Liver (tissue), 9 donors: ENCODE results near the gene ST6GALNAC2. TPM values are rescaled to one million over a fixed set of nuclear protein-coding genes. Genes with fewer than 3 reads are reported as not detected.
A peak's percentile ranks its signal among the peaks of the same experiment; 100 is the strongest.

Experiments used
- DNase-seq: peaks from one replicate; pipeline ENCODE4 v3.0.0-alpha.2; 2017; ENCODE audit warnings: low spot score
- H3K27ac ChIP-seq, 2 donors: one replicate each; pipeline ENCODE4 v1.7.0; 2013; ENCODE audit warnings: inconsistent platforms in 2 of 2, low read length in 2 of 2, control low read depth in 1 of 2, low read depth in 1 of 2, mild to moderate bottlenecking in 1 of 2
- H3K27me3 ChIP-seq, 4 donors: one replicate each; pipeline versions ENCODE4 v1.6.1 to v1.7.0; 2013; ENCODE audit warnings: low read length in 3 of 4, inconsistent platforms in 1 of 4, mild to moderate bottlenecking in 1 of 4, moderate library complexity in 1 of 4; ENCODE audit not compliant: control insufficient read depth in 4 of 4, insufficient read depth in 4 of 4
- H3K36me3 ChIP-seq, 4 donors: one replicate each; pipeline versions ENCODE4 v1.6.1 to v1.7.0; 2013; ENCODE audit warnings: low read length in 3 of 4, mild to moderate bottlenecking in 3 of 4, low read depth in 1 of 4, moderate library complexity in 1 of 4; ENCODE audit not compliant: control insufficient read depth in 4 of 4, insufficient read depth in 3 of 4
- H3K4me1 ChIP-seq, 4 donors: one replicate each; pipeline versions ENCODE4 v1.6.1 to v1.7.0; 2013; ENCODE audit warnings: low read length in 3 of 4, mild to moderate bottlenecking in 3 of 4, moderate library complexity in 1 of 4; ENCODE audit not compliant: control insufficient read depth in 4 of 4, insufficient read depth in 4 of 4
- H3K4me3 ChIP-seq, 3 donors: one replicate each; pipeline versions ENCODE4 v1.6.1 to v1.7.0; 2013; ENCODE audit warnings: low read length in 3 of 3, control low read depth in 1 of 3, low read depth in 1 of 3, mild to moderate bottlenecking in 1 of 3
- H3K9ac ChIP-seq, 2 donors: one replicate each; pipeline ENCODE4 v1.7.0; 2013; ENCODE audit warnings: low read length in 2 of 2, mild to moderate bottlenecking in 2 of 2, moderate library complexity in 2 of 2, control low read depth in 1 of 2, low read depth in 1 of 2
- H3K9me3 ChIP-seq, 4 donors: one replicate each; pipeline versions ENCODE4 v1.6.1 to v1.7.0; 2013; ENCODE audit warnings: low read length in 3 of 4; ENCODE audit not compliant: control insufficient read depth in 4 of 4
- ATF3 ChIP-seq: IDR thresholded peaks from 2 replicates; pipeline ENCODE4 v1.6.1; 2016; ENCODE audit warnings: antibody characterized with exemption
- CTCF ChIP-seq: fragments of 150-350 bp; IDR thresholded peaks from 2 replicates; pipeline ENCODE4 v1.5.1; 2017; ENCODE audit warnings: improper control_type of control experiment, low read depth, low read length; ENCODE audit not compliant: missing input control
- FOXA1 ChIP-seq: IDR thresholded peaks from 2 replicates; pipeline ENCODE4 v1.6.1; 2016; ENCODE audit warnings: antibody characterized with exemption
- FOXA2 ChIP-seq: IDR thresholded peaks from 2 replicates; pipeline ENCODE4 v1.6.1; 2016; ENCODE audit warnings: antibody characterized with exemption
- HNF4G ChIP-seq: IDR thresholded peaks from 2 replicates; pipeline ENCODE4 v1.6.1; 2016; ENCODE audit warnings: antibody characterized with exemption
- JUND ChIP-seq, 2 donors: IDR thresholded peaks; 2 replicates each; pipeline ENCODE4 v1.6.1; 2016; ENCODE audit warnings: antibody characterized with exemption in 2 of 2
- MAX ChIP-seq: IDR thresholded peaks from 2 replicates; pipeline ENCODE4 v1.6.1; 2016; ENCODE audit warnings: antibody characterized with exemption
- RAD21 ChIP-seq, 2 donors: IDR thresholded peaks; 2 replicates each; pipeline ENCODE4 v1.6.1; 2016; ENCODE audit warnings: antibody characterized with exemption in 2 of 2, mild to moderate bottlenecking in 2 of 2
- REST ChIP-seq: IDR thresholded peaks from 2 replicates; pipeline ENCODE4 v1.6.1; 2016; ENCODE audit warnings: antibody characterized with exemption, mild to moderate bottlenecking
- RXRA ChIP-seq, 2 donors: IDR thresholded peaks; 2 replicates each; pipeline ENCODE4 v1.6.1; 2017 to 2018; ENCODE audit warnings: antibody characterized with exemption in 2 of 2, mild to moderate bottlenecking in 1 of 2
- SP1 ChIP-seq: IDR thresholded peaks from 2 replicates; pipeline ENCODE4 v1.6.1; 2018; ENCODE audit warnings: antibody characterized with exemption, mild to moderate bottlenecking
- ZBTB33 ChIP-seq: IDR thresholded peaks from 2 replicates; pipeline ENCODE4 v1.6.1; 2016; ENCODE audit warnings: antibody characterized with exemption
- WGBS: extraction: QIAGEN DNeasy Blood & Tissue Kit; methylation state at CpG from one replicate; pipeline ENCODE4 v1.1.7; 2013; 5-methylcytosine and 5-hydroxymethylcytosine counted together
- polyA plus RNA-seq, 2 donors: library from polyadenylated mRNA; stranded (reverse) in 1 of 2; unstranded in 1 of 2; fragments of 200-250 nt in 1 of 2; fragments of >200 nt in 1 of 2; fragmentation: Nextera tagmentation in 1 of 2; extraction: Ambion mirVana in 1 of 2; gene quantifications; one replicate each; pipeline versions ENCODE4 v1.2.1 to v1.2.3, GENCODE V29; 2013 to 2015
- total RNA-seq, 2 donors: library from RNA; depleted of rRNA; stranded (reverse); fragments of >200 nt; gene quantifications; one replicate each; pipeline ENCODE4 v1.2.3, GENCODE V29; 2014
- donor health status: healthy.
- donor health status: healthy.
- donor health status: healthy.
- donor health status: healthy.
- donor health status: healthy.

Gene ST6GALNAC2
- total and polyA plus RNA-seq, 4 donors, result 0.52 to 2.6 (median 1.1) TPM

- no peak for TF ChIP-seq RXRA (IDR thresholded peaks at IDR 0.05)
- TF ChIP-seq JUND (IDR thresholded peaks at IDR 0.05), result no peak
- TF ChIP-seq RAD21 (IDR thresholded peaks at IDR 0.05), result no peak
- no peak for TF ChIP-seq FOXA2
- TF ChIP-seq HNF4G, result no peak
- TF ChIP-seq FOXA1, result no peak
- no peak for TF ChIP-seq MAX
Measured at GRCh38 chr17:76532072-76532651, 53.5 kb downstream of the ST6GALNAC2 start (continued).

GRCh38 chr17:76531486-76532038 is 54.1 kb downstream of the ST6GALNAC2 start:
- no peaks in the 10 kb centered on the region for H3K36me3 ChIP-seq
- TF ChIP-seq CTCF, result no peak
- TF ChIP-seq ZBTB33, result no peak
- TF ChIP-seq ATF3, result no peak
- no peak for TF ChIP-seq REST
- no peak for TF ChIP-seq FOXA1
- no peak for TF ChIP-seq FOXA2
- TF ChIP-seq SP1, result no peak
- peaks cover 0 to 37% (median 13%) of the 10 kb centered on the region in 4 donors for H3K4me1 ChIP-seq
- H3K27me3 ChIP-seq, result no peaks in the 10 kb centered on the region
- H3K27ac ChIP-seq, result peak overlapping the region in 1 of 2 donors; percentile 86
- H3K9me3 ChIP-seq, result no peaks in the 10 kb centered on the region
- no peak overlapping the region for H3K9ac ChIP-seq
- DNase-seq, result no peak
- no peak overlapping the region for H3K4me3 ChIP-seq
- WGBS, result 90% methylated on average over 18 of the region's 18 CpGs
